OCI-LY7 (cell line): Measurements from ENCODE around the gene DNAH6. TPM values are rescaled to one million over a fixed set of nuclear protein-coding genes. Genes with fewer than 3 reads are reported as not detected.

Experiments
- BruUV-seq: library from RNA; stranded (reverse); fragments of 400-500 nt; replicated peaks from 2 replicates; lab custom pipeline; 2021; lab: Mats Ljungman, UMichigan
- CTCF ChIA-PET: fragments of 300-600 bp; sonication (Branson Sonifier 250); formaldehyde crosslinking; loops from one replicate; lab custom pipeline; 2022; ENCODE audit warnings: antibody characterized with exemption; ENCODE audit not compliant: unreplicated experiment; lab: Charles Lee
- POLR2A ChIA-PET: fragments of 300-600 bp; sonication (Branson Sonifier 250); formaldehyde crosslinking; loops from one replicate; lab custom pipeline; 2022; ENCODE audit warnings: antibody characterized with exemption; lab: Charles Lee
- DNase-seq: peaks from one replicate; pipeline ENCODE4 v3.0.0-alpha.2; 2015; ENCODE audit warnings: low spot score
- H2AFZ ChIP-seq: fragments of 200-600 bp; sonication (generic), shearing (Covaris generic); 2 replicates; pipeline ENCODE4 v1.6.1; 2014; ENCODE audit warnings: mild to moderate bottlenecking, antibody characterized with exemption, low read length, moderate library complexity
- H3K27ac ChIP-seq: fragments of 200-600 bp; sonication (generic); 2 replicates; pipeline ENCODE4 v1.5.1; 2014; ENCODE audit warnings: mixed run types, low read depth, mild to moderate bottlenecking, moderate library complexity, low read length, inconsistent platforms; ENCODE audit not compliant: poor library complexity, severe bottlenecking
- H3K36me3 ChIP-seq: fragments of 200-600 bp; sonication (generic); 2 replicates; pipeline ENCODE4 v1.6.1; 2014; ENCODE audit warnings: mild to moderate bottlenecking, antibody characterized with exemption, low read length, moderate library complexity, mixed read lengths; ENCODE audit not compliant: insufficient read depth
- H3K4me1 ChIP-seq: fragments of 200-600 bp; sonication (generic); 2 replicates; pipeline ENCODE4 v1.5.1; 2014; ENCODE audit warnings: mild to moderate bottlenecking, low read length; ENCODE audit not compliant: insufficient read depth, poor library complexity, severe bottlenecking
- H3K4me2 ChIP-seq: fragments of 200-600 bp; sonication (generic); 2 replicates; pipeline ENCODE4 v1.6.1; 2014; ENCODE audit warnings: mild to moderate bottlenecking, low read length
- H3K4me3 ChIP-seq: fragments of 200-600 bp; sonication (generic); 2 replicates; pipeline ENCODE4 v1.5.1; 2014; ENCODE audit warnings: mild to moderate bottlenecking, low read depth, low read length; ENCODE audit not compliant: poor library complexity, severe bottlenecking
- H3K79me2 ChIP-seq: fragments of 200-600 bp; sonication (generic); 2 replicates; pipeline ENCODE4 v1.6.1; 2016; ENCODE audit warnings: low read depth, mild to moderate bottlenecking, low read length, moderate library complexity, mixed read lengths; ENCODE audit not compliant: insufficient read depth
- H3K9me2 ChIP-seq: fragments of 200-600 bp; sonication (generic); 2 replicates; pipeline ENCODE4 v1.6.1; 2016; ENCODE audit warnings: mild to moderate bottlenecking, low read length, mixed read lengths; ENCODE audit not compliant: insufficient read depth
- H3K9me3 ChIP-seq: fragments of 200-600 bp; sonication (generic); 2 replicates; pipeline ENCODE4 v1.6.1; 2014; ENCODE audit warnings: mild to moderate bottlenecking, mixed run types, low read length, mixed read lengths
- H4K20me1 ChIP-seq: fragments of 200-600 bp; sonication (generic); 2 replicates; pipeline ENCODE4 v1.6.1; 2014; ENCODE audit warnings: mild to moderate bottlenecking, antibody characterized with exemption, low read length, moderate library complexity, mixed read lengths; ENCODE audit not compliant: insufficient read depth
- EZH2phosphoT487 ChIP-seq: fragments of 200-600 bp; sonication (generic); IDR thresholded peaks from 2 replicates; pipeline ENCODE4 v1.6.1; 2018; ENCODE audit warnings: low read depth, borderline replicate concordance, mild to moderate bottlenecking, mixed run types, antibody characterized with exemption, low read length, moderate library complexity, mixed read lengths
- intact Hi-C: fragments of 100-400 bp; cut with micrococcal nuclease; formaldehyde crosslinking; loops from one replicate; pipeline ENCODE4 v1.10.0; 2022; ENCODE audit not compliant: unreplicated experiment
- total RNA-seq, 2 experiments: library from RNA; depleted of rRNA in 1 of 2; stranded (reverse); fragments of >200 nt in 1 of 2; shearing (Covaris generic) in 1 of 2; gene quantifications; 2 replicates each; pipeline ENCODE4 v1.2.3, GENCODE V29; 2014 to 2022
- TF ChIP-seq, protein P1 (sequence below): fragments of 200-600 bp; sonication (generic); conservative IDR thresholded peaks from 2 replicates; pipeline ENCODE4 v1.5.1; 2014; ENCODE audit warnings: mild to moderate bottlenecking, antibody characterized with exemption, low read length, moderate library complexity, mixed read lengths

Gene DNAH6
- total RNA-seq, 2 experiments from 2014 or later: 0.63 to 1.6 TPM

GRCh38 chr2:84700006-84700405 is 183.7 kb downstream of the DNAH6 start:
- Histone ChIP-seq H3K9me2 (no peaks in the 10 kb centered on the region), H2AFZ (no peak overlapping the region), H3K27ac (no peak overlapping the region), H4K20me1 (no peaks in the 10 kb centered on the region), H3K4me1 (no peaks in the 10 kb centered on the region), H3K4me3 (no peak overlapping the region), H3K36me3 (no peaks in the 10 kb centered on the region), H3K4me2 (no peak overlapping the region), H3K79me2 (no peaks in the 10 kb centered on the region), H3K9me3 (no peaks in the 10 kb centered on the region)
- intact Hi-C loops: no loop called here
- TF ChIP-seq, protein P1, sequence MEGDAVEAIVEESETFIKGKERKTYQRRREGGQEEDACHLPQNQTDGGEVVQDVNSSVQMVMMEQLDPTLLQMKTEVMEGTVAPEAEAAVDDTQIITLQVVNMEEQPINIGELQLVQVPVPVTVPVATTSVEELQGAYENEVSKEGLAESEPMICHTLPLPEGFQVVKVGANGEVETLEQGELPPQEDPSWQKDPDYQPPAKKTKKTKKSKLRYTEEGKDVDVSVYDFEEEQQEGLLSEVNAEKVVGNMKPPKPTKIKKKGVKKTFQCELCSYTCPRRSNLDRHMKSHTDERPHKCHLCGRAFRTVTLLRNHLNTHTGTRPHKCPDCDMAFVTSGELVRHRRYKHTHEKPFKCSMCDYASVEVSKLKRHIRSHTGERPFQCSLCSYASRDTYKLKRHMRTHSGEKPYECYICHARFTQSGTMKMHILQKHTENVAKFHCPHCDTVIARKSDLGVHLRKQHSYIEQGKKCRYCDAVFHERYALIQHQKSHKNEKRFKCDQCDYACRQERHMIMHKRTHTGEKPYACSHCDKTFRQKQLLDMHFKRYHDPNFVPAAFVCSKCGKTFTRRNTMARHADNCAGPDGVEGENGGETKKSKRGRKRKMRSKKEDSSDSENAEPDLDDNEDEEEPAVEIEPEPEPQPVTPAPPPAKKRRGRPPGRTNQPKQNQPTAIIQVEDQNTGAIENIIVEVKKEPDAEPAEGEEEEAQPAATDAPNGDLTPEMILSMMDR: no peak
- TF ChIP-seq EZH2phosphoT487: no peak
- DNase-seq: no peak
- ChIA-PET CTCF (no interaction called here), POLR2A (no interaction called here)
- BruUV-seq: no TSS peak

GRCh38 chr2:84701880-84702279 is 185.6 kb downstream of the DNAH6 start:
- Histone ChIP-seq H3K9me2 (no peaks in the 10 kb centered on the region), H3K4me1 (no peaks in the 10 kb centered on the region), H3K27ac (no peak overlapping the region), H3K36me3 (no peaks in the 10 kb centered on the region), H3K79me2 (no peaks in the 10 kb centered on the region), H2AFZ (no peak overlapping the region), H3K4me2 (no peak overlapping the region), H3K9me3 (no peaks in the 10 kb centered on the region), H3K4me3 (no peak overlapping the region), H4K20me1 (no peaks in the 10 kb centered on the region)
- POLR2A ChIA-PET: no interaction called here
- BruUV-seq: no TSS peak
- intact Hi-C loops: no loop called here
- CTCF ChIA-PET: no interaction called here
- TF ChIP-seq, protein P1: no peak
- no peak for TF ChIP-seq EZH2phosphoT487
- DNase-seq: no peak

DNA sequence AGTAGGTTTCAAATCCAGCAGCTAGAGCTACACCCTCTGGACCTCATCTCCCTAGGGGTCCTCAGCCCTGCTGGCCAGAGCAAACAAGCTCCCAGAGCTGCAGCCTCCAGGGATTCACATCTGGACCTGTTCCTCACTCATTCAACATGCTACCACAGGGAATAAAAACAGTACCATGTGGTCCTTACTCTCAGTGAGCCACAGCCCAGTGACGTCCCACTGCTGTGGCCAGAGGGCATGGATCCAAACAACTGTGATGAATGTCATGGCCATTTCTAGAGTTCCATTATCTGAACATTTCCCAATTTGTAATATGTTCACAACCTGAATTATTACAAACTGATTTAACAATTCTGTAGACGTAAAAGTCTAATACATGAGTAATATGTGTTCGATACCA is 186.6 kb downstream of the DNAH6 start:
- Histone ChIP-seq H3K4me2 (no peak overlapping the region), H3K27ac (no peak overlapping the region), H3K4me3 (no peak overlapping the region), H2AFZ (no peak overlapping the region), H3K9me3 (no peaks in the 10 kb centered on the region), H3K79me2 (no peaks in the 10 kb centered on the region), H4K20me1 (no peaks in the 10 kb centered on the region), H3K9me2 (no peaks in the 10 kb centered on the region), H3K36me3 (no peaks in the 10 kb centered on the region), H3K4me1 (no peaks in the 10 kb centered on the region)
- TF ChIP-seq, protein P1: no peak
- no peak for TF ChIP-seq EZH2phosphoT487
- POLR2A ChIA-PET: interaction anchor here (0.7 kb wide), 1 partner anchor 78 kb away, joined by 3 read pairs; no protein-coding TSS in a partner anchor
- DNase-seq: no peak
- intact Hi-C loops: no loop called here
- CTCF ChIA-PET: no interaction called here
- no TSS peak for BruUV-seq
